VCaP (cell line): ENCODE data around the gene DUS4L.

Source experiments
- H3K27ac ChIP-seq: fragments of 450-650 bp; 2 replicates; pipeline ENCODE4 v1.5.1; 2017
- CTCF ChIP-seq: fragments of 450-650 bp; conservative IDR thresholded peaks from 2 replicates; pipeline ENCODE4 v1.5.1; 2017; ENCODE audit warnings: mild to moderate bottlenecking, moderate library complexity

Gene DUS4L

GRCh38 chr7:107581387-107582013 lies 17.7 kb downstream of the DUS4L start:
- peak overlapping the region; percentile 88; the same call in 1 of the 2 replicates for H3K27ac ChIP-seq
- no peak for TF ChIP-seq CTCF

- no peak for TF ChIP-seq CTCF
- no peak overlapping the region for H3K27ac ChIP-seq
These were observed 19.1 kb downstream of the DUS4L start for GRCh38 chr7:107582875-107583274.

GRCh38 chr7:107584716-107585115 lies 20.9 kb downstream of the DUS4L start:
- TF ChIP-seq CTCF = no peak
- no peak overlapping the region for H3K27ac ChIP-seq

GRCh38 chr7:107588529-107589130 lies 24.9 kb downstream of the DUS4L start:
- no peak for TF ChIP-seq CTCF
- no peak overlapping the region for H3K27ac ChIP-seq

- H3K27ac ChIP-seq = no peak overlapping the region
- TF ChIP-seq CTCF = no peak
These were observed 27.6 kb downstream of the DUS4L start for GRCh38 chr7:107591421-107591820.

- no peak for TF ChIP-seq CTCF
- H3K27ac ChIP-seq = no peak overlapping the region
These were observed 28.7 kb downstream of the DUS4L start for GRCh38 chr7:107592361-107593024.

- no peak overlapping the region for H3K27ac ChIP-seq
- no peak for TF ChIP-seq CTCF
These were observed 29.2 kb downstream of the DUS4L start for GRCh38 chr7:107593025-107593410.
